HG03457 (cell line): ENCODE data around the gene MRPS12.
"Not testable (repeated sequence)": the region's sequence is repeated elsewhere in the genome, so short reads cannot be mapped to it uniquely, and the experiment has no call there.

Source experiments
- ATAC-seq: cut with Tn5 transposase; IDR thresholded peaks from one replicate; pipeline ENCODE4 v1.9.1; 2021; ENCODE audit warnings: moderate number of reproducible peaks; ENCODE audit not compliant: unreplicated experiment

MRPS12 gene

DNA sequence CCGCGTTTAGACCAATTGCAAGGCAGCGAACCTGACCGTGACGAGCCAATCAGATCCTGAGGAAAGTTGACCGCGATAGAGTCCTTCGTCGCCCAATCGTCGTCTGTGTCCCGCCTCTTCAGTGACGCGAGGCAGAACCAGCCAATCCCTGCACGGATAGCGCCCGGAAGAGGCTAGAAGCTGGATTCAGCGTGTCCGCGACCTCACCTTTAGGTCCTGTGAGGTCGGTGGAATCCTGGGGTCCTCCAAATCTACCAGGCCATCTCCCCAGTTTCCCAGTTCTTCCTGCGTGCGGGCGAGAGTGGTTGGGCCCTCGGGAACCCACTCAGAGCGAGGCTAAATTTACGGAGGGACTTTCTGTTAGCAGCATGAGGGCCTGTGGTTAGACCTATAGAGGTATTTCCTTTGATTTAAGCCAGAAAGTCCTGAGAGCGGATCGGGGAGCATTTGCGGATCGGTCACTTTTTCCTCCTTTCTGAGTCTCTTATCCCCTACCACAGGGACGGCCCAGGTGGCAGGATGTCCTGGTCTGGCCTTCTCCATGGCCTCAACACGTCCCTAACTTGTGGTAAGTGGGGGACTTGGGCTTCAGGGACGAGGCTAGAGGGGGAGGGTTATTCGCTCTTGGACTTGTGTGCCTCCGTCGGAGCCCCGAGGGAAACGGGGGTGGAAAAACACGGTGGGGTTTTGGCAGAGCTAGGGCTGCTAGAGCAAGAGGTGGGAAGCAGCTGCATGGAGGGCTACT is at the start of gene MRPS12:
Gene MRPS12, plus strand, starts transcription at position 169 of the 745 bp plus-strand sequence. Its CDS starts 351 bp downstream, at position 520.
- ATAC-seq = peak; percentile 82

DNA sequence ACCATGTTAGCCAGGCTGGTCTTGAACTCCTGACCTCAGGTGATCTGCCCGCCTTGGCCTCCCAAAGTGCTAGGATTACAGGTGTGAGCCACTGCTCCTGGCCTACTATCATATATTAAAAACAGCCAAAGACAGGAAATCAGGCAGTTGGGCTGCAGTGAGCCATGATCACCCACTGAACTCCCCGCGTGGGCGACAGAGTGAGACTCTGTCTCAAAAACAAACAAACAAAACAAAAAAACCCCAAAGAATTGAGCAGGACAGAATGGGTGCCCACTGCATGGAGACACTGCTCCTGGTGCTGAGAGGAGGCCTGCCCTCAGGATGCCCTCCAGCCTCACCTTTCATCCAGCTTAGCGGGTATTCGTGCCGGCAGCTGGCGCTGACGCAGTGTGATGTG is 47.5 kb upstream of the MRPS12 start:
- ATAC-seq = no peak

DNA sequence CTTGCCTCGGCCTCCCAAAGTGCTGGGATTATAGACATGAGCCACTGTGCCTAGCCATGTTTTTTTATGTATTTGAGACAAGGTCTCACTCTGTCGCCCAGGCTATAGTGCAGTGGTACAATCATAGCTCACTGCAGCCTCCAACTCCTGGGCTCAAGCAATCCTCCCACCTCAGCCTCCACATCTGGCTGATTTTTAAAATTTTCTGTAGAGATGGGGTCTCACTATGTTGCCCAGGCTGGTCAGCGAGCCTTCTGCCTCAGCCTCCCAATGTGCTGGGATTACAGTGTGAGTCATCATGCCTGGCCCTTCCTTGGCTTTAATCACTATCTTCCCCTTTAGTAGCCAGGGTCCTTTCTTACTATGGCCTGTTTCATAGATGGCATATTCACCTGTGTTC is 46.1 kb upstream of the MRPS12 start:
- not testable (repeated sequence) for ATAC-seq

DNA sequence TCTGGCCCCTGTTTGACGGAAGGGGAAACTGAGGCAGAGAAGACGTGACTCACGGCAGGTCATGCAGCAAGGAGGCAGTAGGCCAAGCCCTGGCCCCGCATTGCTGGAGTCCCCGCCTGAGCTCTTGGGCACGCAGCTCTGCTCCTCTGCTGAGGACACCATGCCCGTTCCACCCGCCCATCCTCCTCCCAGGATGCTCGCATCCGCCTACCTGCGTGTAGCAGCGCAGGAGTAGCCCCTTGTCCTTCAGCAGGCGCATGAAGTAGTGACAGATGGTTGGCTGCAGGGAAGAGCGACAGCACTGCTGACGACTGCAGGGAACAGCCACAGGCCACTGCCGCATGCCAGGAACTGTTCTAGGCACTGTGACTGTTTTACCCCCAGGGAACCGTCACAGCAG is 41.9 kb upstream of the MRPS12 start:
- no peak for ATAC-seq

DNA sequence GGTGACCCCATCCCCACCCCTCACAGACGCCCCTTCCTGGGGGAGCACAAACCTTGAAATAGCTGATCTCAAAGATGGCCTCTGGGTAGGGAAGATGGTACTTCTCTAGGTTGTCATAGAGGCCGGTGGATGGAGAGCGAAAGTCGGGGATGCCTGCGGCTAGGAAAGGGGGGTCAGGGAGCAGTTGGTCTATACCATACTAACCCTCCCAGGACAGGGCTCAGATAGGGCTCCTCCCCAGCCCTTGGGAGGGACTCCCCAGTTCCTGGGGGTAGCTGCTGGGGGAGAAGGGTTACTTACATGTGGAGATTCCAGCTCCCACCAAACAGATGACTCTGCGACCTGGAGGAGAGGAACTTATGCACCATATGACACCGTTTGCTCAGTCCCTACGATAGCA is 40.9 kb upstream of the MRPS12 start:
- no peak for ATAC-seq

DNA sequence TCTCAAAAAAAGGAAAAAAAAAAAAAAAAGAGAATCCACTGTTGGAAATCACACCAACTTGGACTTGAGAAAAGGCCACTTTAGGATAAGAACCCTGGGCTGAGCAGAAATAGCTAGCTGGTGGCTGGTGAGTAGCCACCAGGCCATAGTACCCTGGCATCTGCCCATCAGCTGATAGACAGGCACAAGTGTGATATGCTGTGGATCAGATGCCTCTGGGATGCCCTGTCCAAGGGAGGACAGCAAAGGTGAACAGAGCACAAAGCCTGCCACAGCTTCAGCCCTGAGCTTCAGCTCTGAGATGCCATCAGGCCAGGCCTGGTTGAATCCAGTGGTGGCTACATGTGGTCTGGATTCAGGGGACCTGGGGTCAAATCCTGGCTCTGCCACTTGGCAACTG is 40.1 kb upstream of the MRPS12 start:
- no peak for ATAC-seq

DNA sequence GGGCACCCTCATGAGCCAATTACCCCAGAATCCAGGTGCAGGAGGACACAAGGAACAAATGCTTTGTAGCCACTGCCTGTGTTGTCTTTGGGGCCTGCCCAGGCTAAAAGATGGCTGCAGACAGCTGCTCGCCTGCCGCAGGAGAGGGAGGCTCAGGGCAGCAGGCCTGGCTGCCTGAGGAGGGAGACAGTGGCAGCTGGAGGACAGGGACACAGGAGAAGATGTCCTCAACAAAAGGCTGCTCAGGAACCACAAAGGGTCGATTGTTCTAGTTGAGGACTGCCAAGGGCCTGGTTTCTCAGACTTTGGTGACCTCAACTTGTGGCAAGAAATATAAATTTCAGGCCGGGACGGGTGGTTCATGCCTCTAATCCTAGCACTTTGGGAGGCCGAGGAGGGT is 39.0 kb upstream of the MRPS12 start:
- no peak for ATAC-seq

DNA sequence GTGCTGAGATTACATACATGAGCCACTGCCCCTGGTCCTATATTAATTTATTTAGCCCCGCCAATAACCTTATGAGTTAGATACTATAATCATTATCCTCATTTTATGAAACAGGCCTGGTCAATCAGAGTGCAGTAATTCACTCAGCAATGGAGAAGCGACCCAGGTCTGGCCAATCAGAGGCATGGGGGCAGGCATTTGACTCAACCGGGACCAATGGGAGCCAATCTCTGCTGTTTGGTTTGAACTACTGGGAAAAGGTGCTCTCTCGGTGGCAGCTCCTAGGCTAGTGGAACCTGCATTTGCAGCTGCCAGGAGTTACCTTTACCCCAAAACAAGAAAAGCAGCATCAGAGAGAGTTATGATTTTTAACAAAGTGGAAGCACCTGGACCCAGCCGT is 37.9 kb upstream of the MRPS12 start:
- ATAC-seq = no peak

DNA sequence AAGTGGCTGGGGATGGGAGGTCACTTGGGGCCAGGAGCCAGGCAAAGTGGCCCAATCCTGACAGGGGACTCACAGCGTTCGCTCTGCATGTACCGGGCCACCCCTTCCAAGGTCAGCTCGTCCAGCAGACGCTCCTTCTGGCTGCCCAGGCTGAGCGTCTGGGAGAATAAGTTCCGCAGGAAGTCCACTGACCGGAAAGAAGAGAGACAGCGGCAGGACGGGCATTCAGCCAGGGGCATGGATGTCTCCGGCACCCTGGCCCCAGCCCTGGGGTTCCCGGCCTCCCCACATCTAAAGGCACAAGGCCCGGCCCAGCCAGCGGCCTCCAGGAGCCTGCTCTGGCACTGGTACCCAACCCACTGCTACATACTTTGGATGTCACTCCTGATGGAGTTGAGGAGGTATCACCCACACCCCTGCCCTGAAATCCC is 37.4 kb upstream of the MRPS12 start:
- ATAC-seq = no peak

DNA sequence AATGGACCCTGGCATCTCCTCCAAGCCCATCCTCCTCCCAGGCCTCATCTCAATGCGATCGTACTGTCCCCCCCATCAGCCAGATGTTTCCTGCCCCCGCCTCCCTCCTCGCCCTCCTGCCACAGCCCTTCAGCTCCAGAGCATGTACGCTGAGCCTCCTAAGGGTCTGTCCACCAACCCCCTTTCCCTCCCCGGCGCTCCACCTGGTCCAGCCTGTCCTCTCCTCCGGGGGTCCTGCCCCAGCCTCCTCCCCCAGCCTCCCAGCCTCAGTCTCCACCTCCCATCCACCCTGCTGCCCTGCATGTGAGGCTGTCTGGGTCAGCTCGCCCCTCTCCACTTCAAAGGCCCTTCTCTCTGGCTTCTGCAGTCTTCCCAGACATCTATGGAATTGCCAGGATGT is 35.8 kb upstream of the MRPS12 start:
- no peak for ATAC-seq

DNA sequence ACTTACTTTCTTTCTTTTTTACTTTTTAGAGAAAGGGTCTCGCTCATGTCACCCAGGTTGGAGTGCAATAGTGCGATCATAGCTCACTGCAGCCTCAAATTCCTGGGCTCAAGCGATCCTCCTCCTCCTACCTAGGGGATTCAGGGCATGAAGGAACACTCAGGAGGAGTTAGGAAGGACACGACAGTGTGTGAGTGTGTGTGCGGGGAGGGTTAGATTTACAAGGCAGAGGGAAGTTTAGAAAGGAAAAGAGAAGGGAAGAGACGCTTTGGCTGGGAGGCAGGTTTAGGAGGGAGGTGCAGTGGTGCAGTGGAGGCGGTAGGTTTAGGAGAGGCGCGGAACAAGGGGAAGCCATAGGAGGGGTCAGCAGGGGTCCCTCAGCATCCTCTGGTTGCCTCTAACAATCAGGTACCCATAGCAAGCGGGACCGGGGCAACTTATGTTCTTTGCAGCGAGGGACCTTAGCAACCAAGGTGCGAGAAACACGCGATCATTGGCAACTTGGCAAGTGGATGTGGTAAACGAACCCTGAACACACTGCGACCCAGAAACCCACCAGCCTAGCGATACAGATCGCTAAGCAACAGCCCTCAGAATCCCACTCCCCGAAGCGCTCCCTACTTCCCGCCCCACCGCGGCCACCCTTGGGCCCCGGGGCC is 31.8 kb upstream of the MRPS12 start:
- ATAC-seq = no peak

DNA sequence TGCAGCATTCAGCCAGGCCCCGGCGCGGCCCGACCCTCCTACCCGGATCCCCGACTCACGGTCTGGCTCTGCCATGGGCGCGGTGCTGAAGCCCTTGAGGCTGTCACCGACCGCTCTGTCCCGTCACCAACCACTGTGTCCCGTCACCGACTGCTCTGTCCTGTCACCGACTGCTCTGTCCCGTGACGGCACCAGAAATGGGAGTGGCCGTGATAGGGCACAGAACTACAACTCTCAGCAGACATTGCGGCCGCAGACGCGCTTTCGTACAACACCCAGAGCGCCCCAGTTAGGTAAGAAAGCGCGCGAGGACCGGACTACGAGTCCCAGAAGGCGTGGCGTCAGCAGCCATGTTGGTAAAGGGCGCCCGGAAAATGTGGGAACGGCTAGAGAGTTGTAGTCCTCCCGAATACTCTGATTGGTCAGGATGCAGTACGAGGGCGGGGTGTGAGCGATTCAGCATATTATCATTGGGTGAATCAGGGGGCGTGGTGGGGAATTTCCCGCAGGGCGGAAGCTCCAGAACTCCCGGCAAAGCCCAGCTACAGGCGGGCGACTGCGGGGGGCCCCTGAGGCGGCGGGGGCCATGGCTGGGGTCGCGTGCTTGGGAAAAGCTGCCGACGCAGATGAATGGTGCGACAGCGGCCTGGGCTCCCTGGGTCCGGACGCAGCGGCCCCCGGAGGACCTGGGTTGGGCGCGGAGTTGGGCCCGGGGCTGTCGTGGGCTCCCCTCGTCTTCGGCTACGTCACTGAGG is 31.1 kb upstream of the MRPS12 start, which contains the start of the genes NFKBIB and SIRT2:
Gene NFKBIB, plus strand, starts transcription at position 523 of the 755 bp plus-strand sequence. Its CDS starts 64 bp downstream, at position 587.
Gene SIRT2, minus strand, starts transcription at position 172 of the 755 bp plus-strand sequence. Its CDS starts 97 bp downstream, at position 75.
- peak; percentile 76 for ATAC-seq

DNA sequence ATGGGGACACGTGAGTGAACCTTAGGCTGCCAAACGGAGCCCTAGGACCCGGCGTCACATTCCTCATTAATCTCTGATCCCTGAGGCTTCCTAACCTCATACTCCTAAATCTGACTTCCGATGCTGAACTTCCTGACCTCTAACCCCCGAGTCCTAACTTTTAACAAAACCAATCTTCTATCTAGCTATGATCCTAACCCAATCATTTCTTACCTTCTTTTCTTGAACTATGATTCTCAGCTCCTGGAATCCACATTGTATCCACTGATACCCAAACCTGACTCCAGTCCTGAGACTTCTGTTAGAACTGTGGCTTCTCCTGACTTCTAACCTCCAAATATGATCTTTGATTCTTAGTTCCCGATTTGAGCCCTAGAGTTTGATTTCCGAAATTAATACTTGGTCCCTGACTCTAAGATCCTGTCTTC is 30.5 kb upstream of the MRPS12 start:
- no peak for ATAC-seq

DNA sequence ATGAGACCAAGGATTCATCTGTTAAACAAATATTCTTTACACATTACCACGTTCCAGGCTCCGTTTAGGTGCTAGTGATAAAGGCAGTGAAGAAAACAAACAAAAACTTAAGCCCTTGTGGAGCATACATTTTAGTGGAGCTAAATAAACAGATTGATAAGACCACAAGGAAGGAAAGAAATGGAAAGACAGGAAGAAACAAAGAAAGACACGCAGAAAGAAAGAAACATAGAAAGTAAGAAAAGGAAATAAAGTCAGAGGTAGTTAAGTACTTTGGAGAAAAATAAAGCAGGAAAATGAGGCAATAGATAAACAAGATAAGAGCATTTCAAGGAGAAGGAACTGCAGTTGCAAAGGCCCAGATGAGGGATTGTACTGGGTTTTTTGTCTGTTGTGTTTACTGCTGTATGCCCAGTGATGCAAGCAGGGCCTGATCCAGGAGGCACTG is 30.0 kb upstream of the MRPS12 start:
- ATAC-seq = no peak

DNA sequence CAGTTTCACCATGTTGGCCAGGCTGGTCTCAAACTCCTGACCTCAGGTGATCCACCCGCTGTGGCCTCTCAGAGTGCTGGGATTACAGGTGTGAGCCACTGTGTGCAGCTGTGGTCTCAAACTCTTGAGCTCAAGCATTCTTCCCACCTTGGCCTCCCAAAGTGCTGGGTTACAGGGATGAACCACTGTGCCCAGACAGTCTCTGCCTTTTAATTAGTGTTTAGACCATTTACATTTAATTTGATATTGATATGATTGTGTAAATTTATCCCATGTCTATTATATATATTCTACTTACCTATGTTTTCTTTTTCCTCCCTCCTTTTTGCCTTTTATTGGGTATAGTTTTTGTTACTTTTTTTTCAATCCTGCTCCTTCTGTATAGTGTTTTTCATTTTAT is 29.1 kb upstream of the MRPS12 start:
- no peak for ATAC-seq

DNA sequence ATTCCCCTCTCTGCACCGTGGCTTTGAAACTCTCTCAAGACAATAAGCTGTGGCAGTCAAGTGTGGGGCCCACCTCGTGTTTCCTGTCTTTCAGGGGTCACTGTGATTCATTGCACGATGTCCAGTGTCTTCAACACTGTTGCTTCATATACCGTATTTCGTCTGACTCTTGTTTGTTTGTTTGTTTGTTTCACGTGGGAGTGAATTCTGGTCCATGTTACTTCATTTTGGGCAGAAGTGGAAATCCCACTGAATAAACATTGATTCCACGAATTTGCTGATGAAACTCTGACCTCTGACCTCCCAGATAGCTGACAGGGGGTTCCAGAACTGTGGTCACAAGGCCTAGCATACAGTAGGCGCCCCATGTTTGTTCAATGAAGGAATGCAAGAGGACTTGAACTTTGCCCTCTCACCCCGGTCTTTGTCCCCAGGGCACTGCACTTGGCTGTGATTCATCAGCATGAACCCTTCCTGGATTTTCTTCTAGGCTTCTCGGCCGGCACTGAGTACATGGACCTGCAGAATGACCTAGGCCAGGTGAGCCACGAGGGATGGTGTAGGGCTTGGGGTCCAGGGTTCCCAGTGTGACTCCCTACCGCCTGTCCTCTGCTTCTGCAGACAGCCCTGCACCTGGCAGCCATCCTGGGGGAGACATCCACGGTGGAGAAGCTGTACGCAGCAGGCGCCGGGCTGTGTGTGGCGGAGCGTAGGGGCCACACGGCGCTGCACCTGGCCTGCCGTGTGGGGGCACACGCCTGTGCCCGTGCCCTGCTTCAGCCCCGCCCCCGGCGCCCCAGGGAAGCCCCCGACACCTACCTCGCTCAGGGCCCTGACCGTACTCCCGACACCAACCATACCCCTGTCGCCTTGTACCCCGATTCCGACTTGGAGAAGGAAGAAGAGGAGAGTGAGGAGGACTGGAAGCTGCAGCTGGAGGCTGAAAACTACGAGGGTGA is 25.9 kb upstream of the MRPS12 start:
- ATAC-seq = no peak

DNA sequence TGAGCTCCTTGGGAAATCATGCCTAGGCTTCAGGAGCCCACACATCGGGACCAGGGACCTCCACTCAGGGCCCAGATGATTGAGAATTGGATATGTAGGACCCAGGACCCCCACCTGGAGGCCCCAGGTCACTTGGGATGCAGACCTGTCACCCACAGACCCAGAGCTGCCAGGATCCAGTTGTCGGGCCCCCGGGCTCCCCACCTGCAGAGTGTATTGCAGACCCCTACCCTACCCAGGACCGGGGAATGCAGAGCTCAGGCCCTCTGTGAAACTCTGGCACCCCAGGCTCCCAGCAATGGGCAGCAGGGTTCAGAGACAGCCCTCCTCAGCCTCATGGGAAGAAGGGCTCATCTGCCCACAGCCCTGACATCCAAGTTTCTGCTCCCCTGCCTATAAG is 25.1 kb upstream of the MRPS12 start:
- ATAC-seq = no peak

DNA sequence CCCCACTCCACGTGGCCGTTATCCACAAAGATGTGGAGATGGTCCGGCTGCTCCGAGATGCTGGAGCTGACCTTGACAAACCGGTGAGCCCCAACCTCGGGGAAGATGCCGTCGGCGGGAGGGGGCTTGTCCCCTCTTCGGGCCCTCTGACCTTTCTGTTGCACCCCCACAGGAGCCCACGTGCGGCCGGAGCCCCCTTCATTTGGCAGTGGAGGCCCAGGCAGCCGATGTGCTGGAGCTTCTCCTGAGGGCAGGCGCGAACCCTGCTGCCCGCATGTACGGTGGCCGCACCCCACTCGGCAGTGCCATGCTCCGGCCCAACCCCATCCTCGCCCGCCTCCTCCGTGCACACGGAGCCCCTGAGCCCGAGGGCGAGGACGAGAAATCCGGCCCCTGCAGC is 23.5 kb upstream of the MRPS12 start:
- ATAC-seq = no peak

DNA sequence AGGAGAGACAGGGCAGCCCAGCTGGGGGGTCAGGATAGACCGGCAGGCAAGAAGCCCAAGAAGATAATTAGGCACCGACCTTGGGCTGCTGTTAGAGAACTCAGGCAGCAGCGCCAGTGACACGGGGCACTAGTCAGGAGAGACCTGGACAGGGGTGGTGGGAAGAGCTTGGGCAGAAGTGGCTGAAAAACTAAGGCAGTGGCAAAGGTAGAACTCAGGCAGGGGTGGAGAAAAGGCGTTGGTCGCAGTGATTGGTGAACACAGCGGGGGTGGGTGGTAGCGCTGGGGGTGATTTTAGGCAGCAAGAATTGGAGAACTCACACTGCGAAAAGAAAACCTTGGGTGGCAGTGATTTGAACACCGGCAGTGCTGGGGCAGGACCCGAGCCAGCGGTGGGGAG is 23.1 kb upstream of the MRPS12 start:
- no peak for ATAC-seq

DNA sequence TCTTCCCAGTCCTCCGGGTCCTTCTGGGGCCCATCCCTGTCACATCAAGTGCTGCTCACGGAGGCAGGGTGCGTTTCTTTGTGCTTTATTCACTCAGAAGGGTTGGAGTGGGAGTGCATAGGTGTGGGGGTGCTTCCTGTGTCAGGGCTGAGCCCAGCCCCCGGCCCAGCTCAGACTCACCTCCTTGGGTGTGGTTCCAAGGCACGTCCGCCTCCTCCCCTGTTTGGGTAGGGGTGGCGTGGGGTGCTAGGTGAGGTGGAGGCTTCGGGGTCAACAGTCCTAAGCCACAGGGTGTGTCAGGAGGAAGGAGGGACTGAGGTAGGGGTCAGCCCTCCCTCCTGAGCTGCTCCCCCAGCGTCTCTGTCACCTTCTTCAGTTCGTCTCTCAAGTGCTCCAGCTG is 21.8 kb upstream of the MRPS12 start:
- ATAC-seq = no peak
